HL-60 (cell line): ENCODE measurements around the gene SNX10.

ENCODE experiments used
- DNase-seq, 2 experiments: peaks; one replicate each; pipeline ENCODE4 v3.0.0-alpha.2; 2010 to 2020; ENCODE audit warnings: low read depth in 1 of 2, low spot score in 1 of 2
- H3K27ac ChIP-seq: fragments of 250-450 bp; sonication (Bioruptor Pico); replicated peaks from 2 replicates; pipeline ENCODE4 v1.5.1; 2020; ENCODE audit warnings: mild to moderate bottlenecking, moderate library complexity
- H3K27me3 ChIP-seq: fragments of 250-450 bp; sonication (Bioruptor Pico); 2 replicates; pipeline ENCODE4 v1.5.1; 2021; ENCODE audit warnings: mild to moderate bottlenecking, moderate library complexity; ENCODE audit not compliant: insufficient read depth, poor library complexity, severe bottlenecking
- H3K4me3 ChIP-seq: replicated peaks from 2 replicates; pipeline ENCODE4 v1.5.1; 2011; ENCODE audit warnings: mild to moderate bottlenecking, control low read depth, low read length; ENCODE audit not compliant: insufficient read depth
- GABPA ChIP-seq: IDR thresholded peaks from 2 replicates; pipeline ENCODE4 v1.6.1; 2012; ENCODE audit warnings: low read depth
- POLR2AphosphoS5 ChIP-seq: IDR thresholded peaks from 2 replicates; pipeline ENCODE4 v1.6.1; 2012; ENCODE audit warnings: low read depth
- SPI1 ChIP-seq: IDR thresholded peaks from 2 replicates; pipeline ENCODE4 v1.6.1; 2012; ENCODE audit warnings: low read depth, mild to moderate bottlenecking, borderline replicate concordance
- TF ChIP-seq, protein P1 (sequence below): IDR thresholded peaks from 2 replicates; pipeline ENCODE4 v1.6.1; 2012; ENCODE audit warnings: low read depth; ENCODE audit not compliant: insufficient replicate concordance
- TF ChIP-seq, protein P2 (sequence below): IDR thresholded peaks from one replicate; pipeline ENCODE4 v1.5.1; 2011; ENCODE audit warnings: low read length, control low read depth, inconsistent platforms; ENCODE audit not compliant: insufficient read depth

The SNX10 gene

DNA sequence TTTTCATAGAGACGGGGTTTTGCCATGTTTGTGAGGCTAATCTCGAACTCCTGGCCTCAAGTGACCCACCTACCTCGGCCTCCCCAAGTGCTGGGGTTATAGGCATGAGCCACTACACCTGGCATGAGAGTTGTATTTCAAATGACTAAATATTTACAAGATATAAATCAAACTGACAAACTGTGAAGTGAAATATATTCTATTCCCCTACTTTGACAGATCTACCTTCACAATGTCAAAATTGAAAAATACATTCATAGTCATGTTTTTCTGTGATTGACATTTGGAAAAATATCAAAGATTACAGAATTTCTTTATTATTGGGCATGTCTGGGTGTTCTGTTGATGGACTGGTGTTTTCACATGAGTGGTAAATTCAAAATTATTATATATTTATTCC, 16.4 kb upstream of the SNX10 start:
- Histone ChIP-seq H3K27ac (no peak overlapping the region), H3K27me3 (no peaks in the 10 kb centered on the region), H3K4me3 (no peak overlapping the region)
- TF ChIP-seq, protein P1, sequence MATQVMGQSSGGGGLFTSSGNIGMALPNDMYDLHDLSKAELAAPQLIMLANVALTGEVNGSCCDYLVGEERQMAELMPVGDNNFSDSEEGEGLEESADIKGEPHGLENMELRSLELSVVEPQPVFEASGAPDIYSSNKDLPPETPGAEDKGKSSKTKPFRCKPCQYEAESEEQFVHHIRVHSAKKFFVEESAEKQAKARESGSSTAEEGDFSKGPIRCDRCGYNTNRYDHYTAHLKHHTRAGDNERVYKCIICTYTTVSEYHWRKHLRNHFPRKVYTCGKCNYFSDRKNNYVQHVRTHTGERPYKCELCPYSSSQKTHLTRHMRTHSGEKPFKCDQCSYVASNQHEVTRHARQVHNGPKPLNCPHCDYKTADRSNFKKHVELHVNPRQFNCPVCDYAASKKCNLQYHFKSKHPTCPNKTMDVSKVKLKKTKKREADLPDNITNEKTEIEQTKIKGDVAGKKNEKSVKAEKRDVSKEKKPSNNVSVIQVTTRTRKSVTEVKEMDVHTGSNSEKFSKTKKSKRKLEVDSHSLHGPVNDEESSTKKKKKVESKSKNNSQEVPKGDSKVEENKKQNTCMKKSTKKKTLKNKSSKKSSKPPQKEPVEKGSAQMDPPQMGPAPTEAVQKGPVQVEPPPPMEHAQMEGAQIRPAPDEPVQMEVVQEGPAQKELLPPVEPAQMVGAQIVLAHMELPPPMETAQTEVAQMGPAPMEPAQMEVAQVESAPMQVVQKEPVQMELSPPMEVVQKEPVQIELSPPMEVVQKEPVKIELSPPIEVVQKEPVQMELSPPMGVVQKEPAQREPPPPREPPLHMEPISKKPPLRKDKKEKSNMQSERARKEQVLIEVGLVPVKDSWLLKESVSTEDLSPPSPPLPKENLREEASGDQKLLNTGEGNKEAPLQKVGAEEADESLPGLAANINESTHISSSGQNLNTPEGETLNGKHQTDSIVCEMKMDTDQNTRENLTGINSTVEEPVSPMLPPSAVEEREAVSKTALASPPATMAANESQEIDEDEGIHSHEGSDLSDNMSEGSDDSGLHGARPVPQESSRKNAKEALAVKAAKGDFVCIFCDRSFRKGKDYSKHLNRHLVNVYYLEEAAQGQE: no peak
- TF ChIP-seq SPI1: no peak
- TF ChIP-seq, protein P2, sequence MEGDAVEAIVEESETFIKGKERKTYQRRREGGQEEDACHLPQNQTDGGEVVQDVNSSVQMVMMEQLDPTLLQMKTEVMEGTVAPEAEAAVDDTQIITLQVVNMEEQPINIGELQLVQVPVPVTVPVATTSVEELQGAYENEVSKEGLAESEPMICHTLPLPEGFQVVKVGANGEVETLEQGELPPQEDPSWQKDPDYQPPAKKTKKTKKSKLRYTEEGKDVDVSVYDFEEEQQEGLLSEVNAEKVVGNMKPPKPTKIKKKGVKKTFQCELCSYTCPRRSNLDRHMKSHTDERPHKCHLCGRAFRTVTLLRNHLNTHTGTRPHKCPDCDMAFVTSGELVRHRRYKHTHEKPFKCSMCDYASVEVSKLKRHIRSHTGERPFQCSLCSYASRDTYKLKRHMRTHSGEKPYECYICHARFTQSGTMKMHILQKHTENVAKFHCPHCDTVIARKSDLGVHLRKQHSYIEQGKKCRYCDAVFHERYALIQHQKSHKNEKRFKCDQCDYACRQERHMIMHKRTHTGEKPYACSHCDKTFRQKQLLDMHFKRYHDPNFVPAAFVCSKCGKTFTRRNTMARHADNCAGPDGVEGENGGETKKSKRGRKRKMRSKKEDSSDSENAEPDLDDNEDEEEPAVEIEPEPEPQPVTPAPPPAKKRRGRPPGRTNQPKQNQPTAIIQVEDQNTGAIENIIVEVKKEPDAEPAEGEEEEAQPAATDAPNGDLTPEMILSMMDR: no peak
- no peak for TF ChIP-seq POLR2AphosphoS5
- no peak for DNase-seq

DNA sequence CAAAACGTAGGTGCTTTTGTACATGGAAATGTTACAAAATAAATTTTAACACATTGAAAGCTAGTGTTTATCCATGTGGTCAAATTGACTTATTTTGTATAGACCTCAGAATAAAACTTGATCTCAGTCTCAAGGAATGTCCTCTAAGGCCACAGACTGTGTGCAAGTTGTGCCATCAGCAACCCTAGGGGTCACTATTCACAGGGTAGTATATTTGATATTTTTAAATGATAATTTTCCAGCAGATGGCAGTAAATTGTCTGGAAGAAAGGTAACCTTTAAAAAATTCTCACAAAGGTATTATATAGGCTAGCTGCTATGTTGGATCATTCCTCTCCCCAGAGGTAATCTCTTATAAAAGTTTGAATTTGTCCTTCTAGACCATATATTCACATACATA, 12.9 kb upstream of the SNX10 start:
- no peak overlapping the region; the same call in 1 of the 2 replicates for H3K27ac ChIP-seq
- TF ChIP-seq GABPA (no peak), POLR2AphosphoS5 (no peak), SPI1 (no peak)
- TF ChIP-seq, protein P1: no peak
- TF ChIP-seq, protein P2: no peak
- H3K4me3 ChIP-seq: no peak overlapping the region
- no peaks in the 10 kb centered on the region for H3K27me3 ChIP-seq
- peak in 1 of 2 experiments; percentile 26 for DNase-seq

DNA sequence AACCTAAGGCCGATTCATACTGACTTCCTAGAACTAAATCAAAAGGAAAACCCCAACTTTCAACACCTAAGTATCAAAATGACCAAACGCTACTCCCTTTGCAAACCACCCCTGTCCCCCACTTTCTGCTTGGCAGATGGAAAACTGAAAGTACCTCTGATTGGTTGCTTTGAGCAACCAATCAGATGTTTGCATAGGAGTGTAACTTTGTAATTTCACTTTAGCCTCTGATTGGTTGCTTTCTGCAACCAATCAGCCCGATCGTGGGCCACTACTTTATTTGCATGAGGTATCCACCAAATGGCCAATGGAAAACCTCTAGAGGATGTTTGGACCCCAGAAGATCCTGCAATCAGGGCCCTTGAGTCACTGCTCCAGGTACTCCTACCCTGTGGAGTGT, 12.3 kb upstream of the SNX10 start:
- Histone ChIP-seq H3K27ac (no peak overlapping the region), H3K4me3 (no peak overlapping the region), H3K27me3 (no peaks in the 10 kb centered on the region)
- TF ChIP-seq POLR2AphosphoS5 (no peak), SPI1 (no peak), GABPA (no peak)
- TF ChIP-seq, protein P2: no peak
- TF ChIP-seq, protein P1: no peak
- no peak for DNase-seq
